Activated CD8-positive, alpha-beta T cell treated with anti-CD3 and anti-CD28 coated beads for 36 hours (primary cell): ENCODE measurements around the gene MICALL2. TPM values are rescaled to one million over a fixed set of nuclear protein-coding genes. Genes with fewer than 3 reads are reported as not detected.

Source experiments
- ATAC-seq: fragments of 200-7000 bp; cut with Tn5 transposase; one replicate; pipeline ENCODE4 v1.10.0; 2021; ENCODE audit warnings: mild to moderate bottlenecking, moderate library complexity
- CTCF ChIA-PET: fragments of 350-600 bp; sonication (Branson Sonifier 250); formaldehyde crosslinking; loops from one replicate; lab custom pipeline; 2021; ENCODE audit warnings: antibody characterized with exemption; lab: Charles Lee
- POLR2A ChIA-PET: fragments of 350-600 bp; sonication (Branson Sonifier 250); formaldehyde crosslinking; loops from one replicate; lab custom pipeline; 2021; ENCODE audit warnings: antibody characterized with exemption; lab: Charles Lee
- DNase-seq: peaks from one replicate; pipeline ENCODE4 v3.0.0-alpha.2; 2020
- H3K27ac Mint-ChIP-seq: one replicate; pipeline ENCODE4 v1.8.0; 2021; ENCODE audit warnings: mild to moderate bottlenecking, mixed read lengths
- H3K27me3 Mint-ChIP-seq: one replicate; pipeline ENCODE4 v1.8.0; 2021; ENCODE audit warnings: mixed read lengths
- H3K36me3 Mint-ChIP-seq: one replicate; pipeline ENCODE4 v1.8.0; 2021; ENCODE audit warnings: low read depth, mixed read lengths
- H3K4me1 Mint-ChIP-seq: one replicate; pipeline ENCODE4 v1.8.0; 2021; ENCODE audit warnings: low read depth, mixed read lengths
- H3K4me3 Mint-ChIP-seq: one replicate; pipeline ENCODE4 v1.8.0; 2021; ENCODE audit warnings: mild to moderate bottlenecking, moderate library complexity, mixed read lengths
- H3K9me3 Mint-ChIP-seq: one replicate; pipeline ENCODE4 v1.8.0; 2021; ENCODE audit warnings: mixed read lengths
- intact Hi-C: fragments of 100-400 bp; cut with micrococcal nuclease; formaldehyde crosslinking; loops from one replicate; pipeline ENCODE4 v1.10.0; 2022
- total RNA-seq, 2 experiments: library from RNA; stranded (reverse); gene quantifications; one replicate each; pipeline ENCODE4 v1.2.3, GENCODE V29; 2021
- TF ChIP-seq, protein P1 (sequence below): fragments of 200-600 bp; IDR thresholded peaks from one replicate; pipeline ENCODE4 v1.8.0; 2022; ENCODE audit warnings: antibody characterized with exemption, mild to moderate bottlenecking

The MICALL2 gene
- total RNA-seq, 2 experiments from 2014 or later, result 3.0 to 4.2 TPM

DNA sequence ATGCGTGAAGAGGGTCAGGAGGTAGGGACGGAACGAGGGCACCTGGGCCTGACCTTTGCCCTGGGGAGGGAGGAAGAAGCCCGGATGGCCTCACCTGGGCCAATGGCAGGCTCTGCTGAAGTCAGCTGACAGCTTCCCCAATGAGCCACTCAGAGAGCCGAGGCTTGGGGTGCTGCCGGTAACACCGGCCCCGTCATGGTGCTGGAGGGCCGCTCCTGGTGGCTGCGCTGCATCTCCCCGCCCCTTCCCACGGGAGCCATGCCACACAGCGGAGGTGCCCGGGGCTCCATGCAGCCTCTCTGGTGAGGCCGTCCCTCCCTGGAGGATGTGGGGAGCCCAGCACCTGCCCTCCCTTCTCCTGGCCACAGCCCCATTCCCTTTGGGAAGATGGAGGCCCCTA, 17.6 kb upstream of the MICALL2 start:
- peaks cover 8% of the 10 kb centered on the region for H3K36me3 Mint-ChIP-seq
- ATAC-seq (no peak), DNase-seq (no peak)
- no peak overlapping the region for H3K4me3 Mint-ChIP-seq
- ChIA-PET POLR2A (no interaction called here), CTCF (no interaction called here)
- no peak overlapping the region for H3K27ac Mint-ChIP-seq
- peaks cover 9% of the 10 kb centered on the region for H3K4me1 Mint-ChIP-seq
- intact Hi-C loops, result no loop called here
- H3K27me3 Mint-ChIP-seq, result no peaks in the 10 kb centered on the region
- H3K9me3 Mint-ChIP-seq, result no peaks in the 10 kb centered on the region
- TF ChIP-seq, protein P1, sequence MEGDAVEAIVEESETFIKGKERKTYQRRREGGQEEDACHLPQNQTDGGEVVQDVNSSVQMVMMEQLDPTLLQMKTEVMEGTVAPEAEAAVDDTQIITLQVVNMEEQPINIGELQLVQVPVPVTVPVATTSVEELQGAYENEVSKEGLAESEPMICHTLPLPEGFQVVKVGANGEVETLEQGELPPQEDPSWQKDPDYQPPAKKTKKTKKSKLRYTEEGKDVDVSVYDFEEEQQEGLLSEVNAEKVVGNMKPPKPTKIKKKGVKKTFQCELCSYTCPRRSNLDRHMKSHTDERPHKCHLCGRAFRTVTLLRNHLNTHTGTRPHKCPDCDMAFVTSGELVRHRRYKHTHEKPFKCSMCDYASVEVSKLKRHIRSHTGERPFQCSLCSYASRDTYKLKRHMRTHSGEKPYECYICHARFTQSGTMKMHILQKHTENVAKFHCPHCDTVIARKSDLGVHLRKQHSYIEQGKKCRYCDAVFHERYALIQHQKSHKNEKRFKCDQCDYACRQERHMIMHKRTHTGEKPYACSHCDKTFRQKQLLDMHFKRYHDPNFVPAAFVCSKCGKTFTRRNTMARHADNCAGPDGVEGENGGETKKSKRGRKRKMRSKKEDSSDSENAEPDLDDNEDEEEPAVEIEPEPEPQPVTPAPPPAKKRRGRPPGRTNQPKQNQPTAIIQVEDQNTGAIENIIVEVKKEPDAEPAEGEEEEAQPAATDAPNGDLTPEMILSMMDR, result no peak

- no peaks in the 10 kb centered on the region for H3K9me3 Mint-ChIP-seq
- H3K27me3 Mint-ChIP-seq, result no peaks in the 10 kb centered on the region
- no peak overlapping the region for H3K4me3 Mint-ChIP-seq
- H3K27ac Mint-ChIP-seq, result no peak overlapping the region
- H3K36me3 Mint-ChIP-seq, result peaks cover 8% of the 10 kb centered on the region
- no peak for DNase-seq
- TF ChIP-seq, protein P1, result no peak
- peaks cover 9% of the 10 kb centered on the region for H3K4me1 Mint-ChIP-seq
- ChIA-PET CTCF (no interaction called here), POLR2A (interaction anchor here (2.0 kb wide), 1 partner anchor 12 kb away, joined by 4 read pairs; no protein-coding TSS in a partner anchor)
- no peak for ATAC-seq
- intact Hi-C loops, result no loop called here
These were observed 16.7 kb upstream of the MICALL2 start for GRCh38 chr7:1475991-1476390.

GRCh38 chr7:1475393-1475792, 16.1 kb upstream of the MICALL2 start:
- Mint-ChIP-seq H3K4me1 (peaks cover 9% of the 10 kb centered on the region), H3K9me3 (no peaks in the 10 kb centered on the region), H3K4me3 (no peak overlapping the region), H3K27ac (no peak overlapping the region), H3K27me3 (no peaks in the 10 kb centered on the region), H3K36me3 (peaks cover 8% of the 10 kb centered on the region)
- POLR2A ChIA-PET, result interaction anchor here (1.1 to 2.0 kb wide), 2 partner anchors 13 to 28 kb away, joined by 4 read pairs; no protein-coding TSS in a partner anchor
- CTCF ChIA-PET, result interaction anchor here (1.5 to 2.3 kb wide), 5 partner anchors 10 to 482 kb away, joined by 4 to 11 read pairs (median 10); no protein-coding TSS in a partner anchor
- TF ChIP-seq, protein P1, result no peak
- ATAC-seq, result no peak
- intact Hi-C loops, result no loop called here
- DNase-seq, result no peak

GRCh38 chr7:1474736-1475135, 15.5 kb upstream of the MICALL2 start:
- Mint-ChIP-seq H3K4me3 (no peak overlapping the region), H3K36me3 (peaks cover 8% of the 10 kb centered on the region), H3K27ac (no peak overlapping the region), H3K4me1 (peaks cover 9% of the 10 kb centered on the region), H3K27me3 (no peaks in the 10 kb centered on the region), H3K9me3 (no peaks in the 10 kb centered on the region)
- ChIA-PET POLR2A (interaction anchor here (1.1 to 2.0 kb wide), 3 partner anchors 14 to 57 kb away, joined by 3 to 4 read pairs (median 4); no protein-coding TSS in a partner anchor), CTCF (interaction anchor here (0.6 to 2.3 kb wide), 19 partner anchors 10 to 481 kb away, joined by 3 to 15 read pairs (median 5); a partner anchor contains a TSS)
- ATAC-seq (no peak), DNase-seq (no peak)
- TF ChIP-seq, protein P1, result no peak
- intact Hi-C loops, result no loop called here

DNA sequence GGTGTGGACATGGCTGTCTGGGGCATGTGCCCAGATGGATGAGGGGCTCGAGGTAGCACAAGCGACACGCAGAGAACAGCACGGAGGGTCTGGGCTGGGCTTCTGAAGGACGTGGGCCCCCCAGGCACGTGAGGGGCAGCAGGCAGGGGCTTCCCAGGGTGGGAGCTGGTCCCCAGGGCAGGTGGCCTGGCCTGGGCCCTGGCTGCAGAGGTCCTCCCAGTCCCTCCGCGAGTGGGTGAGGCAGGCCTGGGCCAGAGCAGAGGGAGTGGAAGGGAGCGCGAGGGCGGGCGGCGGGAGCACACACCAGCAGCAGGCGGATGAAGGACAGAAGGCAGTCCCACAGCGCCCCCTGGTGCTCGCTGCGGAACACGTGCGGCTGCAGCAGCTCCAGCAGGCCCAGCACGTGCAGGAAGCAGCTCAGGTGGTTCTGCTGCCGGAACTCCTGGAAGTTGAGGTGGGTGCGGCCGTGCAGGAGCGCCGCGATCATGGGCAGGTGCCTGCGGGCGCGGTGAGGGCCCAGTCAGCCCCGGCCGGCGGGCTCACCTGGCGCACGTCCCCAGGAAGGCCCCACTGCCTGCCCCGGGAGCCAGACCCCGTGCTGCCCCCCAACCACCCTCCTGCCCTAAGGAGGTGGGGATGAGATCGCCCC, 14.7 kb upstream of the MICALL2 start:
- peaks cover 8% of the 10 kb centered on the region for H3K36me3 Mint-ChIP-seq
- no peak overlapping the region for H3K27ac Mint-ChIP-seq
- no peak overlapping the region for H3K4me3 Mint-ChIP-seq
- peaks cover 9% of the 10 kb centered on the region for H3K4me1 Mint-ChIP-seq
- intact Hi-C loops, result no loop called here
- peak; percentile 93 for ATAC-seq
- DNase-seq, result peak; percentile 92
- H3K27me3 Mint-ChIP-seq, result no peaks in the 10 kb centered on the region
- no peaks in the 10 kb centered on the region for H3K9me3 Mint-ChIP-seq
- CTCF ChIA-PET, result interaction anchor here (0.6 to 2.3 kb wide), 21 partner anchors 9 to 481 kb away, joined by 3 to 15 read pairs (median 5); a partner anchor contains a TSS
- POLR2A ChIA-PET, result interaction anchor here (0.6 to 2.0 kb wide), 5 partner anchors 14 to 567 kb away, joined by 3 to 4 read pairs (median 3); no protein-coding TSS in a partner anchor
- TF ChIP-seq, protein P1, result peak; percentile 97
